HepG2 (cell line): ENCODE measurements around the gene TET2. TPM values are rescaled to one million over a fixed set of nuclear protein-coding genes. Genes with fewer than 3 reads are reported as not detected.

Source experiments
- ATAC-seq: fragments of 200-7000 bp; cut with Tn5 transposase; 3 replicates; pipeline ENCODE4 v1.9.1; 2020; ENCODE audit warnings: mild to moderate bottlenecking, moderate library complexity
- BruUV-seq: library from RNA; stranded (reverse); fragments of 400-500 nt; replicated peaks from 2 replicates; lab custom pipeline; 2021; lab: Mats Ljungman, UMichigan
- CTCF ChIA-PET: fragments of 300-600 bp; formaldehyde crosslinking; extraction: SDS; loops from one replicate; lab custom pipeline; 2021; ENCODE audit warnings: low total read pairs, inconsistent platforms, low intra/inter-chr PET ratio; lab: Yijun Ruan, JAX
- POLR2A ChIA-PET: fragments of 350-600 bp; sonication (Branson Sonifier 250); formaldehyde crosslinking; loops from one replicate; lab custom pipeline; 2020; ENCODE audit warnings: antibody characterized with exemption, inconsistent platforms; lab: Yijun Ruan, JAX
- DNase-seq: peaks from one replicate; pipeline ENCODE4 v3.0.0-alpha.2; 2015; ENCODE audit warnings: low spot score
- FAIRE-seq: peaks from 3 replicates; lab custom pipeline; 2011; peaks lifted over from hg19 to GRCh38; lab: Jason Lieb, UNC
- H2AFZ ChIP-seq: one replicate; pipeline ENCODE4 v1.6.1; 2011; ENCODE audit warnings: low read length, inconsistent platforms
- H3K27ac ChIP-seq: fragments of 300-600 bp; 3 replicates; pipeline ENCODE4 v1.8.0; 2011; ENCODE audit warnings: mixed run types, mild to moderate bottlenecking, mixed read lengths, low read length, inconsistent platforms; ENCODE audit not compliant: insufficient read depth; ENCODE audit errors: extremely low read length
- H3K27me3 ChIP-seq, 2 experiments: fragments of 200-600 bp in 1 of 2; 2 replicates in 1 of 2; 3 replicates in 1 of 2; pipeline versions ENCODE4 v1.6.0 to v1.8.0; 2011; ENCODE audit warnings: low read length in 2 of 2, mild to moderate bottlenecking in 2 of 2, moderate library complexity in 2 of 2, inconsistent platforms in 1 of 2; ENCODE audit not compliant: insufficient read depth in 2 of 2, control insufficient read depth in 1 of 2
- H3K36me3 ChIP-seq, 2 experiments: fragments of 200-600 bp in 1 of 2; replicated peaks in 1 of 2; 2 replicates in 1 of 2; 3 replicates in 1 of 2; pipeline versions ENCODE4 v1.5.1 to v1.8.0; 2011; ENCODE audit warnings: low read length in 2 of 2, inconsistent platforms in 1 of 2; ENCODE audit not compliant: insufficient read depth in 2 of 2, control insufficient read depth in 1 of 2
- H3K4me1 ChIP-seq: 2 replicates; pipeline ENCODE4 v1.5.1; 2012; ENCODE audit warnings: low read length, inconsistent platforms; ENCODE audit not compliant: insufficient read depth
- H3K4me2 ChIP-seq: 2 replicates; pipeline ENCODE4 v1.6.0; 2011; ENCODE audit warnings: low read depth, low read length, inconsistent platforms
- H3K4me3 ChIP-seq, 3 experiments: fragments of 200-600 bp in 1 of 3; sonication (generic), shearing (Covaris generic) in 1 of 3; replicated peaks in 1 of 3; 2 replicates each; pipeline ENCODE4 v1.5.1; 2011 to 2016; ENCODE audit warnings: low read length in 3 of 3, inconsistent platforms in 2 of 3, low read depth in 2 of 3, mild to moderate bottlenecking in 2 of 3, control low read depth in 1 of 3, mixed read lengths in 1 of 3; ENCODE audit not compliant: insufficient read depth in 1 of 3
- H3K79me2 ChIP-seq: one replicate; pipeline ENCODE4 v1.6.1; 2011; ENCODE audit warnings: low read length, inconsistent platforms; ENCODE audit not compliant: insufficient read depth
- H3K9ac ChIP-seq: 2 replicates; pipeline ENCODE4 v1.6.0; 2011; ENCODE audit warnings: mild to moderate bottlenecking, low read depth, low read length, inconsistent platforms; ENCODE audit not compliant: insufficient read depth
- H3K9me3 ChIP-seq: 2 replicates; pipeline ENCODE4 v1.5.1; 2012; ENCODE audit warnings: mild to moderate bottlenecking, low read length
- H4K20me1 ChIP-seq: 2 replicates; pipeline ENCODE4 v1.6.0; 2011; ENCODE audit warnings: inconsistent platforms, mild to moderate bottlenecking, low read length, moderate library complexity; ENCODE audit not compliant: insufficient read depth
- DNMT3B ChIP-seq: conservative IDR thresholded peaks from 2 replicates; pipeline ENCODE4 v1.6.1; 2016; ENCODE audit warnings: missing biosample characterization, control low read depth
- ERF ChIP-seq: IDR thresholded peaks from 2 replicates; pipeline ENCODE4 v1.6.1; 2018; ENCODE audit warnings: missing biosample characterization, missing genetic modification reagents
- FOXK1 ChIP-seq: sonication (generic); formaldehyde crosslinking; IDR thresholded peaks from 2 replicates; pipeline ENCODE4 v1.4.0; 2020; ENCODE audit warnings: low read depth, missing genetic modification reagents, borderline replicate concordance
- MAFF ChIP-seq: IDR thresholded peaks from 2 replicates; pipeline ENCODE4 v1.6.1; 2011; ENCODE audit warnings: low read depth, low read length, improper control_type of control experiment
- PAX8 ChIP-seq: sonication (generic); formaldehyde crosslinking; IDR thresholded peaks from 2 replicates; pipeline ENCODE4 v1.8.0; 2022; ENCODE audit warnings: mild to moderate bottlenecking, missing genetic modification reagents, borderline replicate concordance
- YY1 ChIP-seq: IDR thresholded peaks from 2 replicates; pipeline ENCODE4 v1.6.1; 2011; ENCODE audit warnings: low read length, low read depth, moderate library complexity, mild to moderate bottlenecking; ENCODE audit not compliant: insufficient read depth, insufficient replicate concordance
- ZBTB7B ChIP-seq: sonication (generic); formaldehyde crosslinking; IDR thresholded peaks from 2 replicates; pipeline ENCODE4 v1.4.0; 2020; ENCODE audit warnings: missing genetic modification reagents
- ZNF264 ChIP-seq: sonication (generic); formaldehyde crosslinking; IDR thresholded peaks from 2 replicates; pipeline ENCODE4 v1.4.0; 2020; ENCODE audit warnings: missing genetic modification reagents
- ZNF451 ChIP-seq: sonication (generic); formaldehyde crosslinking; IDR thresholded peaks from 2 replicates; pipeline ENCODE4 v1.5.0; 2020; ENCODE audit warnings: mild to moderate bottlenecking, missing genetic modification reagents
- ZNF501 ChIP-seq: sonication (generic); formaldehyde crosslinking; IDR thresholded peaks from 2 replicates; pipeline ENCODE4 v1.5.1; 2020; ENCODE audit warnings: mild to moderate bottlenecking, moderate library complexity, missing genetic modification reagents
- ZNF543 ChIP-seq: sonication (generic); formaldehyde crosslinking; IDR thresholded peaks from 2 replicates; pipeline ENCODE4 v1.4.0; 2020; ENCODE audit warnings: mild to moderate bottlenecking, missing genetic modification reagents
- ZNF678 ChIP-seq: sonication (generic); formaldehyde crosslinking; IDR thresholded peaks from 2 replicates; pipeline ENCODE4 v1.4.0; 2020; ENCODE audit warnings: mild to moderate bottlenecking, missing genetic modification reagents
- ZNF737 ChIP-seq: sonication (generic); formaldehyde crosslinking; IDR thresholded peaks from 2 replicates; pipeline ENCODE4 v1.5.0; 2020; ENCODE audit warnings: missing genetic modification reagents, mild to moderate bottlenecking, borderline replicate concordance
- ZSCAN20 ChIP-seq: sonication (generic); formaldehyde crosslinking; IDR thresholded peaks from 2 replicates; pipeline ENCODE4 v1.4.0; 2020; ENCODE audit warnings: missing genetic modification reagents, mild to moderate bottlenecking, borderline replicate concordance
- WGBS: methylation state at CpG from one replicate; pipeline ENCODE4 v1.1.6; 2017; ENCODE audit warnings: low lambda C conversion rate; 5-methylcytosine and 5-hydroxymethylcytosine counted together
- in situ Hi-C: cut with HindIII; loops from 2 replicates; pipeline ENCODE4 v1.10.0; 2017; ENCODE audit warnings: low pct_unique_long_range_greater_than_20kb; ENCODE audit not compliant: extremely low pct_ligation_motif_present
- intact Hi-C: fragments of 100-400 bp; cut with micrococcal nuclease; formaldehyde crosslinking; loops from one replicate; pipeline ENCODE4 v1.10.0; 2022; ENCODE audit not compliant: unreplicated experiment
- polyA plus RNA-seq, 8 experiments: library from polyadenylated mRNA; depleted of rRNA in 3 of 8; stranded (reverse) in 7 of 8; unstranded in 1 of 8; fragments of >200 nt; fragmentation: Illumina TruSeq in 4 of 8; extraction: Trizol in 4 of 8; gene quantifications; 2 replicates each; pipeline versions ENCODE4 v1.2.1 to v1.2.3, GENCODE V29; 2011 to 2016; ENCODE audit warnings: low read depth in 4 of 8, missing spikeins in 1 of 8, mixed read lengths in 1 of 8; ENCODE audit not compliant: insufficient read depth in 1 of 8
- total RNA-seq, 5 experiments: library from RNA; depleted of rRNA; stranded (reverse); fragments of >200 nt; fragmentation: Illumina TruSeq; extraction: Trizol; gene quantifications; 2 replicates each; pipeline ENCODE4 v1.2.3, GENCODE V29; 2016; ENCODE audit warnings: low read depth in 1 of 5

Gene TET2
- total and polyA plus RNA-seq, 2 of the 13 experiments (the other 11 are each of a cell fraction or from before 2014, with no cell fraction given) = 4.7 to 4.8 TPM

GRCh38 chr4:105277702-105278101 is 131.0 kb downstream of the TET2 start:
- POLR2A ChIA-PET = no interaction called here
- in situ Hi-C loops = no loop called here
- Histone ChIP-seq H3K36me3 (peaks cover 7 to 19% of the 10 kb centered on the region in 2 experiments; a peak in 4 of 5 replicates), H3K9me3 (no peaks in the 10 kb centered on the region), H4K20me1 (no peaks in the 10 kb centered on the region), H3K4me2 (no peak overlapping the region), H2AFZ (no peak overlapping the region), H3K79me2 (no peaks in the 10 kb centered on the region), H3K27ac (no peak overlapping the region), H3K27me3 (no peaks in the 10 kb centered on the region), H3K4me1 (no peaks in the 10 kb centered on the region), H3K9ac (no peak overlapping the region), H3K4me3 (no peak overlapping the region)
- ATAC-seq (no peak), FAIRE-seq (no peak), DNase-seq (no peak)
- BruUV-seq = no TSS peak
- TF ChIP-seq ZNF501 (no peak), MAFF (no peak), ZNF264 (no peak), FOXK1 (CRISPR knock-in tag) (no peak), ZNF543 (CRISPR knock-in tag) (no peak), ZNF737 (no peak), DNMT3B (CRISPR knock-in tag) (no peak), ZNF678 (no peak), ZSCAN20 (CRISPR knock-in tag) (no peak), ERF (CRISPR knock-in tag) (no peak), YY1 (no peak), ZNF451 (no peak), PAX8 (CRISPR knock-in tag) (no peak), ZBTB7B (CRISPR knock-in tag) (no peak)
- CTCF ChIA-PET = no interaction called here
- 91% methylated on average over 1 of the region's 1 CpG for WGBS
- intact Hi-C loops = no loop called here
